GM18868 (cell line): Measurements from ENCODE around the gene S100A10.

Experiments used
- ATAC-seq: cut with Tn5 transposase; IDR thresholded peaks from one replicate; pipeline ENCODE4 v1.9.1; 2021; ENCODE audit warnings: mild to moderate bottlenecking, moderate library complexity; ENCODE audit not compliant: unreplicated experiment

S100A10 gene

GRCh38 chr1:151939141-151939540 is 54.5 kb downstream of the S100A10 start:
- ATAC-seq: no peak

- ATAC-seq: no peak
These were observed 57.0 kb downstream of the S100A10 start for GRCh38 chr1:151936653-151937052.

GRCh38 chr1:151935894-151936602 is 57.6 kb downstream of the S100A10 start:
- ATAC-seq: no peak

GRCh38 chr1:151935154-151935553 is 58.5 kb downstream of the S100A10 start:
- ATAC-seq: no peak

- ATAC-seq: no peak
These were observed 59.6 kb downstream of the S100A10 start for GRCh38 chr1:151934048-151934493.
